Measurements from ENCODE around the gene ADAMTSL2.

DNA sequence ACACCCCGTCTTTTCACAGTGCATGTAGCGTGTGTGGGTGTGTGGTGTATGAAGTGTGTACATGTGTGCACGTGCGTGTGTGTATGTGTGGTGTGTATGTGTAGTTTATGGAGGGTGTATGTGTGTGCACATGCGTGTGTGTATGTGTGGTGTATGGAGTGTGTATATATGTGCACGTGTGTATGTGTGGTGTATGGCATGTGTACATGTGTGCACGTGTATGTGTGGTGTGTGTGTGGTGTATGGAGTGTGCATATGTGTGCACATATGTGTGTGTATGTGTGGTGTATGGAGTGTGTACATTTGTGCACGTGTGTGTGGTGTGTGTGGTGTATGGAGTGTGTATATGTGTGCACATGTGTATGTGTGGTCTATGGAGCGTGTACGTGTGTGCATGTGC is 22.9 kb upstream of the ADAMTSL2 start:
- TF ChIP-seq ZNF766 (CRISPR knock-in tag; IDR thresholded peaks at IDR 0.05; ENCODE audit: borderline replicate concordance) (no peak), ZNF333 (CRISPR knock-in tag; IDR thresholded peaks at IDR 0.05; ENCODE audit: borderline replicate concordance) (no peak), ZNF513 (CRISPR knock-in tag; conservative IDR thresholded peaks at IDR 0.05) (no peak), CBFB (CRISPR knock-in tag; IDR thresholded peaks at IDR 0.05) (no peak), EHMT2 (IDR thresholded peaks at IDR 0.05; ENCODE audit: borderline replicate concordance, low read depth, low read length) (no peak), REST (IDR thresholded peaks at IDR 0.05; ENCODE audit: borderline replicate concordance in 1 of 2, low read depth in 1 of 2, low read length in 2 of 2) (no peak), HOMEZ (CRISPR knock-in tag; IDR thresholded peaks at IDR 0.05; ENCODE audit: low read depth) (no peak), PREB (CRISPR knock-in tag; IDR thresholded peaks at IDR 0.05) (no peak)
- TF ChIP-seq, protein P1, sequence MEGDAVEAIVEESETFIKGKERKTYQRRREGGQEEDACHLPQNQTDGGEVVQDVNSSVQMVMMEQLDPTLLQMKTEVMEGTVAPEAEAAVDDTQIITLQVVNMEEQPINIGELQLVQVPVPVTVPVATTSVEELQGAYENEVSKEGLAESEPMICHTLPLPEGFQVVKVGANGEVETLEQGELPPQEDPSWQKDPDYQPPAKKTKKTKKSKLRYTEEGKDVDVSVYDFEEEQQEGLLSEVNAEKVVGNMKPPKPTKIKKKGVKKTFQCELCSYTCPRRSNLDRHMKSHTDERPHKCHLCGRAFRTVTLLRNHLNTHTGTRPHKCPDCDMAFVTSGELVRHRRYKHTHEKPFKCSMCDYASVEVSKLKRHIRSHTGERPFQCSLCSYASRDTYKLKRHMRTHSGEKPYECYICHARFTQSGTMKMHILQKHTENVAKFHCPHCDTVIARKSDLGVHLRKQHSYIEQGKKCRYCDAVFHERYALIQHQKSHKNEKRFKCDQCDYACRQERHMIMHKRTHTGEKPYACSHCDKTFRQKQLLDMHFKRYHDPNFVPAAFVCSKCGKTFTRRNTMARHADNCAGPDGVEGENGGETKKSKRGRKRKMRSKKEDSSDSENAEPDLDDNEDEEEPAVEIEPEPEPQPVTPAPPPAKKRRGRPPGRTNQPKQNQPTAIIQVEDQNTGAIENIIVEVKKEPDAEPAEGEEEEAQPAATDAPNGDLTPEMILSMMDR (CRISPR knock-in tag; IDR thresholded peaks at IDR 0.05), result no peak
- TF ChIP-seq, protein P2, sequence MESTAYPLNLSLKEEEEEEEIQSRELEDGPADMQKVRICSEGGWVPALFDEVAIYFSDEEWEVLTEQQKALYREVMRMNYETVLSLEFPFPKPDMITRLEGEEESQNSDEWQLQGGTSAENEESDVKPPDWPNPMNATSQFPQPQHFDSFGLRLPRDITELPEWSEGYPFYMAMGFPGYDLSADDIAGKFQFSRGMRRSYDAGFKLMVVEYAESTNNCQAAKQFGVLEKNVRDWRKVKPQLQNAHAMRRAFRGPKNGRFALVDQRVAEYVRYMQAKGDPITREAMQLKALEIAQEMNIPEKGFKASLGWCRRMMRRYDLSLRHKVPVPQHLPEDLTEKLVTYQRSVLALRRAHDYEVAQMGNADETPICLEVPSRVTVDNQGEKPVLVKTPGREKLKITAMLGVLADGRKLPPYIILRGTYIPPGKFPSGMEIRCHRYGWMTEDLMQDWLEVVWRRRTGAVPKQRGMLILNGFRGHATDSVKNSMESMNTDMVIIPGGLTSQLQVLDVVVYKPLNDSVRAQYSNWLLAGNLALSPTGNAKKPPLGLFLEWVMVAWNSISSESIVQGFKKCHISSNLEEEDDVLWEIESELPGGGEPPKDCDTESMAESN (CRISPR knock-in tag; conservative IDR thresholded peaks at IDR 0.05), result no peak
